ENCODE data around the gene STX10. TPM values are rescaled to one million over a fixed set of nuclear protein-coding genes. Genes with fewer than 3 reads are reported as not detected.

STX10 gene
- total and polyA plus RNA-seq, 7 donors, result 18.5 to 63.3 (median 20.4) TPM

DNA sequence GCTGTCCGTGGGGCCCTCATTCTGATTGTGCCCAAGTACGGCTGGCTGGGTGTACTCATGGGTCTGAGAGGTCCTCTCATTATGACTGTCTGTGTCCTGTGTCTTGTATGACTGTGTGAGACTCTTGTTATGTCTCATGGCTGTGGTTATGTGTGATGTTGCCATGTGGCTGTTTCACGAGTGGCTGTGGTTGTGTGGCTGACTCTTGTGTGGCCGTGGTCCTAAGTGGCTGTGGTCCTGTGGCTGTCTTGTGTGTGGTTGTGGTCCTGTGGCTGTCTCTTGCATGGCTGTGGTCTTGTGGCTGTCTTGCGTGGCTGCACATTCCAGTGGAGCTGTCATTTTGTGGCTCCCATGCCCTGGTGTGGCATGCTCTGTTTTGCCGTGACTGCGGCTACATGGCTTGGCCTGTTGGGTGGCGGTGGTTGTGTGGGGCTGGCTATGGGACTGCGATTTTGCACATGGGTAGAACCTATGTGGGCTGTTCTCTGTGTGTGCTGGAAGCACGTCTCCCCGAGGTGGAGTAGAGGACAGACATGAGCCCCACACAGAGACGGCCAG, 50.1 kb downstream of the STX10 start:
- WGBS, 3 donors, result 69 to 75% (median 75%) methylated on average over 12 of the region's 12 CpGs
- H3K36me3 ChIP-seq (ENCODE audit: insufficient read depth in 1 of 2, low read depth in 1 of 2), result peaks cover 0 to 15% of the 10 kb centered on the region in 2 donors
- peak overlapping the region; percentile 51 for H3K4me3 ChIP-seq
- DNase-seq, result no peak
- TF ChIP-seq, protein P1, sequence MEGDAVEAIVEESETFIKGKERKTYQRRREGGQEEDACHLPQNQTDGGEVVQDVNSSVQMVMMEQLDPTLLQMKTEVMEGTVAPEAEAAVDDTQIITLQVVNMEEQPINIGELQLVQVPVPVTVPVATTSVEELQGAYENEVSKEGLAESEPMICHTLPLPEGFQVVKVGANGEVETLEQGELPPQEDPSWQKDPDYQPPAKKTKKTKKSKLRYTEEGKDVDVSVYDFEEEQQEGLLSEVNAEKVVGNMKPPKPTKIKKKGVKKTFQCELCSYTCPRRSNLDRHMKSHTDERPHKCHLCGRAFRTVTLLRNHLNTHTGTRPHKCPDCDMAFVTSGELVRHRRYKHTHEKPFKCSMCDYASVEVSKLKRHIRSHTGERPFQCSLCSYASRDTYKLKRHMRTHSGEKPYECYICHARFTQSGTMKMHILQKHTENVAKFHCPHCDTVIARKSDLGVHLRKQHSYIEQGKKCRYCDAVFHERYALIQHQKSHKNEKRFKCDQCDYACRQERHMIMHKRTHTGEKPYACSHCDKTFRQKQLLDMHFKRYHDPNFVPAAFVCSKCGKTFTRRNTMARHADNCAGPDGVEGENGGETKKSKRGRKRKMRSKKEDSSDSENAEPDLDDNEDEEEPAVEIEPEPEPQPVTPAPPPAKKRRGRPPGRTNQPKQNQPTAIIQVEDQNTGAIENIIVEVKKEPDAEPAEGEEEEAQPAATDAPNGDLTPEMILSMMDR (IDR thresholded peaks at IDR 0.05), result no peak
- H3K27me3 ChIP-seq (ENCODE audit: insufficient read depth in 3 of 3, low read length in 2 of 3), result no peaks in the 10 kb centered on the region
- intact Hi-C loops (cut with DNase I), result no loop called here
- peaks cover 4% of the 10 kb centered on the region for H3K4me1 ChIP-seq
- no peak for ATAC-seq
- no peaks in the 10 kb centered on the region for H3K9me3 ChIP-seq
- peak overlapping the region; percentile 74 for H3K27ac ChIP-seq

DNA sequence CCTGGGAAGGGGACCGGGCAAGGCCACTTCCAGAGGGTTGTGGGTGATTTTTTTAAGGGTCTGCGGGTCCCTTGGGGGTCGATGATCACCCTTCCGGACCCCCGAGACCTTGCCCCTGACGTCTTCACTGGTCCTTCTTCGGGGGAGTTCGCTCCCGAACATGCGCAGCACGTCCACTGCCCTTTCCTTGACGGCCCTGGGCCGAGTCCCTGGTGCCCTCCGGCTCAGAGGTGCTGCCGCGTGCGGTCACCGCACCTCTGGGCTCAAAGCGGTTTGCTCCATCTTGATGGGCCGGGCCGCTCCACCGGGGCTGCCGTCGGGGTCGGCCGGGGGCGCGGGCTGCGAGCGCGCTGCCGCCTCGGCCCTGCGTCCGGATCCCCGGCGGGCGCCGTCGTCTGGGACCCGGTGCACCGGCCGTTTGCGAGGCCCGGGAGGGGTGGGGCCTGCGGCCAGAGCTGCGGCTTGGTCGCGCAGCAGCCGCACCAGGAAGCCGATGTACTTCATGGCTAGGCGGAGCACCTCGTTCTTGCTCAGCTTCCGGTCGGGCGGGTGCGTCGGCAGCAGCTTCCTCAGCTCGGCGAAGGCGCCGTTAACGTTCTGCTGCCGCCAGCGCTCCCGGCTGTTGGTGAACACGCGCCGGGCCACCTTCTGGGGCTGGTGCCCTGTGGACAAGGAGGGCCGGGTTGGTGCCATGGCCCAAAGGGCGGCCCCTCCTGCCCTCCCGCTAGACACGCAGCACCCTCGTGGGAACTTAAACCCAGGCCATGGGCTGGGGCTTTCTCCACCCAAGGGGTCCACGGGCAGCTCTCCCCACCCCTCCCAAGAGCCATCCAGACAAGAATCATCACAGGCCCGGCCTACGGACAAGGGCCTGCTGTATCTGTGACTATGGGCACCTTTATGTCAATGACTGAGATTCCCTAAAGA, 50.8 kb downstream of the STX10 start:
- intact Hi-C loops (cut with DNase I), result no loop called here
- Histone ChIP-seq H3K4me3 (peak overlapping the region; percentile 51), H3K27me3 (ENCODE audit: insufficient read depth in 3 of 3, low read length in 2 of 3) (no peaks in the 10 kb centered on the region), H3K9me3 (no peaks in the 10 kb centered on the region), H3K36me3 (ENCODE audit: insufficient read depth in 1 of 2, low read depth in 1 of 2) (peaks cover 0 to 19% of the 10 kb centered on the region in 2 donors), H3K4me1 (peaks cover 4% of the 10 kb centered on the region), H3K27ac (peak overlapping the region; percentile 74)
- WGBS, 3 donors, result 37 to 53% (median 44%) methylated on average over 75 to 77 of the region's 77 CpGs
- DNase-seq, result peak; percentile 76 to 87
- no peak for ATAC-seq
- TF ChIP-seq, protein P1 (IDR thresholded peaks at IDR 0.05), result no peak

DNA sequence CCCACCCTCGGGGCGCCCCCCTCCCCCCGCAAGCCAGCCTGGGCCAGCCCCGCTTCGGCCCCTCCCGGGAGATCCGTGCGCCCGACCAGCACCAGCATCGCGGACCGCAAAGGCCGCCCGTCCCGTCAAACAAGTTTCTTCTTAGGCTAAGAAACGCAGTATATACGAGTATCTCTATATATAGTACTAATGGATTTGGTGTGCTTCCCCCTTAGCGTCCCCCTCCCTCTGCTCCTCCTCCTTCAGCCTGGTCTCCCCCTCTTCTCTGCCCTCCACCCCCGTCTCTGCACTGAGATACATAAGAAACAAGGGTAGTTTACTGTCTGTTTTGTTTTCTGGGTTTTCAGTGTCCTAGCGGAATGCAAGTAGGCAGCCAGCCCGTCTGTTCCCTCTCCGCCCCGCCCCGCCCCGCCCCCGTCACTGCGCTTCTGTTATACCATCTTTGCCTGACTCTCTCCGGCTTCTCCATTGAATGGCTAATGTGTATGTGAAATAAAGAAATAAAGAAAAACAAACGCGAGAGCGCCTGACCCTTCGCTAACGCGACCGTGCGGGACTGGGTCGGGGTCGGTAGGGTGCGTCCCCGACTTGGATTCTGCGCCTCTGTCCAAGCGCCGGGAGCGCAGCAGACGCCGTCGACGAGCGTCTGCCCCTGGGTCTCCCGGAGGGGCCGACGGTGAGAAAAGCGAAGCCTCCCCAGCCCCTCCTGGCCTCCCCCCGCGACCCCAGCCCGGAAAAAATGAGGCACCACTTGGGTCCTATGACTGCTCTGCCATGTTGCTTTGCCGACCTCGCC, 51.7 kb downstream of the STX10 start:
- WGBS, 3 donors, result 30 to 41% (median 31%) methylated on average over 48 to 58 of the region's 58 CpGs
- Histone ChIP-seq H3K36me3 (ENCODE audit: insufficient read depth in 1 of 2, low read depth in 1 of 2) (peaks cover 0 to 23% of the 10 kb centered on the region in 2 donors), H3K27me3 (ENCODE audit: insufficient read depth in 3 of 3, low read length in 2 of 3) (no peaks in the 10 kb centered on the region), H3K27ac (peak overlapping the region; percentile 74), H3K4me1 (peaks cover 11% of the 10 kb centered on the region), H3K9me3 (no peaks in the 10 kb centered on the region), H3K4me3 (peak overlapping the region; percentile 51)
- DNase-seq (no peak), ATAC-seq (peak in 2 of 4 donors; percentile 5 to 29)
- TF ChIP-seq, protein P1 (IDR thresholded peaks at IDR 0.05), result no peak
- intact Hi-C loops (cut with DNase I), result no loop called here

DNA sequence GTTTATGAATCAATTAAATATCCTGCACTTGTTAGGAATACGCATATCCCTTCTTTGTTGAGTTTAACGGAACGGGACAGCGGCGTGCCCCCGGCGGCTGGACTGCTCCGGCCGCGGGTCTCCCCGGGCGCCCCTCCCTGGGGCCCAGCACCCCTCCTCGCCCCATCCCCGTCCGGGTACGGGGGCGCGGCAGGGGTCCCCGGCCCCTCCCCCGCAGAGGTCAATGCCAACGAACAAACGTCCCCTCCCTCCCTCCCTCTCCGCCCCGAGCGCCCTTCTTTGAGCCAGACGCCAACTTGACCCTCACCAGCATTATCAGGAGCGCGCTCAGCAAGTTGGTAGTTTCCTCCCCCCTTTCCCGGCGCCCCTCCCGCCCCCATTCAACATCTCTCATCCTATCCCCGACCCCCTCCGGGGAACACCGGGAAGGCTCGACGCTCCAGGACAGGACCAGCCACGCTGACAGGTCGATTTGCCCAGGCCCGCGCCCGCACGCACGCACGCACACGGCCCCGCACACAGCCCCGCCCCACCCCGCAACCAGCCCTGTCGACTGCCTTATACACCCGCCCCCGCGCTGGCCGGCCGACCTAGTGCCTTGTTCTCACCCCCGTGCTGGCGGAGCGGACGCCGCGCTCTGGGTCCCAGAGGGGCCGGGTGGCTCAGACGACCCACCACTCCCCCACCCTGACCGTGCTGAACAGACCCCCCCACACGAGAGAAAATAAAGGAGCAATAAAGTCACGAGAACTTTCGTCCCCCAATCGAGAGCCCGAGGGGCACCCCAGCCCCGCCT, 52.5 kb downstream of the STX10 start:
- Histone ChIP-seq H3K27ac (peak overlapping the region; percentile 36), H3K9me3 (no peaks in the 10 kb centered on the region), H3K4me3 (peak overlapping the region; percentile 45), H3K36me3 (ENCODE audit: insufficient read depth in 1 of 2, low read depth in 1 of 2) (peaks cover 0 to 23% of the 10 kb centered on the region in 2 donors), H3K27me3 (ENCODE audit: insufficient read depth in 3 of 3, low read length in 2 of 3) (no peaks in the 10 kb centered on the region), H3K4me1 (peaks cover 15% of the 10 kb centered on the region)
- 33 to 36% (median 33%) methylated on average over 55 to 69 of the region's 69 CpGs for WGBS, 3 donors
- ATAC-seq, result peak; percentile 8 to 27 (median 16)
- intact Hi-C loops (cut with DNase I), result no loop called here
- TF ChIP-seq, protein P1 (IDR thresholded peaks at IDR 0.05), result no peak
- DNase-seq, result peak in 1 of 2 donors; percentile 68
